Stimulated activated CD4-positive, alpha-beta T cell treated with anti-CD3 and anti-CD28 coated beads, Interleukin-4, amount 100 ng/mL, for 24 hours (primary cell): ENCODE measurements around the gene MISP.

ENCODE experiments used
- DNase-seq: peaks from one replicate; pipeline ENCODE4 v3.0.0-alpha.2; 2020

Gene MISP

DNA sequence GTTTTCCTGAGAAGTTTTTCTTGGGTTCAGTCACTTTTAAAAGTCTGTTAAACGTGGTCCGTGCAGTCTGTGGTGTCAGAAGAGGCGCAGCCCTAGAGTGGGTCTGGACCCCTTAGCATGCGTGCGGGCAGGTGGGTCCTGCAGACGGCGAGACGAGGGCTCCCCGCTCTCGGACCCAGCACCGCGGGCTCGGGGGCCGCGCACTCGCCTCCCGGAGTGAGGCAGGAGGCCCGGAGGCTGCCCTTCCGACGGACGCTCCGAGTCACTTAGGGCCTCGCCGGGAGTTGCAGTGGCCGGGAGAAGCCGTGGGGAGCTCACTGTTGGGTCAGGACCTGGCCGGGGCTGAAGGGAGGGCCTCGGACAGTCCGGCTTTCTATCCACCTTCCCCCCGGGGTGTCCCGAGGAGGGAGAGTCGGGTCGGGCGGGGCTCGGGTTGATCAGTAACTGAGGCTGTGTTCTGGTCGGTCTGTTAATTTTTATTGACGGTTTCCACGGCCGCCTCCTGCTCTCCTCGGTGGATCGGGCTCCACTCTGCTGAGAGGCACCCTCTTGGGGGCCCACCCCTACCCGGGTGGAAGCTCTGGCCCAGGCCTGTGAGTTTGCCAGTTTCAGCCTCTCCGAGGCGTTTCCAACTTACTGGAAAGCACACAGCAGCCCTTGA lies 47.6 kb downstream of the MISP start:
- peak; percentile 35 for DNase-seq

DNA sequence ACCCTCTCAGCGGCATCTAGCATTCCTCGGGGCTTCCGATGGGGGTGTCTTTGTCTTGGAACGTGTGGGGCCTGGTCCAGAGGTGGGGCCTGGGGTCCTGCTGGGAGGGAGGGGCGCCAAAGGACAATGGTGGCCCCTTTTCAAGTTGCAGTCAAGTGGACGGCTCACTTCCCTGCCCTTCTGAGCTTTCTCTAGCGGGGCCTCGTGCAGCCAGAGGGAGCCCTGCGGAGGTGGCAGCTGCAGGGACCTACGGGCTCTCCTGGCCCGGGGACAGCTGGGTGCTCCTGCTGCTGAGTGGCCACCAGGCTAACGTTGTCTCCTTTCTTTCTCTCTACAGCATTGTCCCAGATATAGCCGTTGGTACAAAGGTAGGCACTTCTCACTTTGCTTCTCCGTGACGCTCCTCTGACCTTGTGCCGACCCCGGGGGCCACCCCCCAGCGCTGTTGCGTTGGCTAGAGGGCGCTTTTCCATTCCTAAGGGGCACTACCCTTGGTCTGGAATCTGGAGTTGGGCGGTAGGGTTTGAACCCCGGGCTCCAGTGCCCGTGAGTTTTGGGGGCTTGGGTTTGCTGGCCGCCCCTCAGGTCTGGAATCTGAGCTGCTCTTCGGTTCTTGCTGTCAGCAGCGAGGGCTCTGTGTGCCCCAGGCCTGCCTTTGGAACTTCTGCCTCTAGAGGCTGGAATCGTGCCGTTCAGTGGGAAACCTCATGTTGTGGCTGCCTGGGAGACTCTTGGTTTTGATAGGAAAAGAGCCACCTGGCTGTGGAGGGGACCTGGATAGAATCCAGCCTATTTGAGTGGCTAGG lies 48.4 kb downstream of the MISP start:
- no peak for DNase-seq

DNA sequence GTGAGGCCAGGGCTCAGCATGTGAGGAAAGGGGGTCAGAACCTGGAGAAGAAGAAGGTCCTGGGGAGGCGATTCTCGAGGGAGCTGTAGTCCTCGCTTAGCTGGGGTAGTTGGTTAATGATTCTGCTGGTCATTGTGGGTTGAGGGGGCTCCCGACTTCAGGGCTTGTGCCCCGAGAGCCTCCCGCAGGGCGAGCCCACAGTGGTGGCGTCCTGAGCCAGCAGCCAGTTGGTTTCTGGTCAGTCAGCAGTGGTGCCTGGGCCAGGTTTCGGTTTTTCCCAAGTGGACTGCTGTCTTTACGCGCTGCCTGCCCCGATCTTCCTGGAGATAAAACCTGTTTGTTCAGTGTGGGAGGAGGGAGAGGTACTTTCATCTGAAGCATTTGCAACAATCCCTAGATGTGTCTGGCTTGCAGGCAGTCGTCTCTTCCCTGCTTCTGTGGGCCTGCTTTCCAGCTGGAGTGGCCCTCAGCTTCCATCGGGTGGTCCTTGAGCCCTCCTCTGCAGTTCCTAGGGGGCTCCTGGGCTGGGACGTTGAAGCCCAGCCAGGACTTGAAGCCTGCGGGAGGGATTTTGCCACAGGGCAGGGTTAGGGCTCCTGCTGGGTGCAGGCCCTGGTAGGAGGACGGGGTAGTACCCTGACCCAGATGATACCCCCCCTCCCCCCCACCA lies 49.6 kb downstream of the MISP start:
- DNase-seq: no peak

DNA sequence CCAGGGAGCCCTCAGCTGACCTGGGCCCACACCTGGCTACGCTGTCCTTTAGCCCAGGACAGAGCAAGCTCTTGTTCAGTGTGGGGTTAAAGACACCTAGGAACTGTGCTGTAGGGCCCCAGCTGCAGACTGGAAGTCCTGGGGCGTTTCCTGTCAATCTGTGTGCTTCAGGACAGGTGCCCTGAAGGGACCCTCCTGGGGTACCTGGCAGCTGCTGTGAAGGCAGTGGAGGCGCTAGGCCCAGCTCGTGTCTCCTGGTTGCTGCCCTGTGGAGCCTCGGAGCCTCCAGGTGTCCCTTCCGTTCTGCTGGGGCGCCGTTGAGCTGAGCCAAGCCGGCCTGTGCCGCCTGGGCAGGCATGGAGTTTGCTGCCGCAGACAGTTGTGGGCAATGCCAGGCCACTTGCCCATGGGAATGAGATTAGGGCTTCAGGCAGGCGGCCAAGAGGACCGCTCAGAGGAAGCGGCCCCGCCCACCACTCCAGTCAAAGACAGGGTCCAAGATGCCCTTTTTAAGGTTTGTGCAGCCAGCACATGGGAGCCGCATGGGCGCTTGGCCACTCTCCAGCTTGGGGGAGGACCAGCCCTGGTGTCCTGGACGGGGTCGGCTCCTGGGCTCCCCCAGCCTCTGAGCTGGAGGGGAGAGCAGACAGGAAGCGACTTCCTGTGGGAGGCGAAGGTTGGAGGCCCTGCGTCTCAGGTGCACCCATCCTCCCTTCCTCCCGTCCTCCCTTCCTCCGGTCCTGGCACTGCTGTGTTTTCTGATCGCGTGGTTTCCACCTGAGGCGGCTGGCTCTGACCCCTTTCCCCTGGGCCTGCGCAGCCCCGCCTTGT lies 50.3 kb downstream of the MISP start:
- DNase-seq: no peak

DNA sequence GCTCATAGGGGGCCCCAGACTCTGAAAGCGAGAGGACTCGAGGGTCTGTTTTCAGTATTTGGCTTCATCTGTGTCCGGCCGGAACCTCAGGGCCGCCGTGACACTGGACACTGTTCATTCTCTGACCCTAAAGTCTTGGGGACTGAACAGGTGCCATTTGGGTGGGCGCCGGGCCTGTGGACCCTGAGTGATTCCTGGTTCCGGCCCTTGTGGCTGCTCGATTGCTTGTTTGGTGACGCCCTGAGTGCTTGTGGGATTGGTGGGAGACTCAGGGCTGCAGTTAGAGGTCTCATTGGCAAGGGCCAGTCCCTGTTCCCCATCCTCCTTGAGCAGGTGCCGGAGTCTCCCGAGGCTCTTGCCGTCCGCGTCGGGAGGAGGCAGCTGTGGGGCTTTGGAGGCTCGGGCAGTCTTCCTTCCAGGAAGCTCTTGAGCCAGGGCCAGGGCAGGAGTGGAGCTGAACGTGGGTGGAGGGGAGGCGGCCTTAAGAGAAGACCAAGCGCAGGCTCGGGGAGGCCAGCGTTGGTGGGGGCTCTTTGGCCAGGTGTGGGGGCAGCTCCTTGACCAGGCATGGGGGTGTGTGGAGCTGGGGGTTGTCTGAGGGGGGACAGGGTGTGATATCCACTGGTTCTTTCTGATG lies 51.1 kb downstream of the MISP start:
- no peak for DNase-seq

- no peak for DNase-seq
These were observed 51.7 kb downstream of the MISP start for GRCh38 chr19:802498-803098.

- no peak for DNase-seq
These were observed 52.2 kb downstream of the MISP start for GRCh38 chr19:803099-803561.

DNA sequence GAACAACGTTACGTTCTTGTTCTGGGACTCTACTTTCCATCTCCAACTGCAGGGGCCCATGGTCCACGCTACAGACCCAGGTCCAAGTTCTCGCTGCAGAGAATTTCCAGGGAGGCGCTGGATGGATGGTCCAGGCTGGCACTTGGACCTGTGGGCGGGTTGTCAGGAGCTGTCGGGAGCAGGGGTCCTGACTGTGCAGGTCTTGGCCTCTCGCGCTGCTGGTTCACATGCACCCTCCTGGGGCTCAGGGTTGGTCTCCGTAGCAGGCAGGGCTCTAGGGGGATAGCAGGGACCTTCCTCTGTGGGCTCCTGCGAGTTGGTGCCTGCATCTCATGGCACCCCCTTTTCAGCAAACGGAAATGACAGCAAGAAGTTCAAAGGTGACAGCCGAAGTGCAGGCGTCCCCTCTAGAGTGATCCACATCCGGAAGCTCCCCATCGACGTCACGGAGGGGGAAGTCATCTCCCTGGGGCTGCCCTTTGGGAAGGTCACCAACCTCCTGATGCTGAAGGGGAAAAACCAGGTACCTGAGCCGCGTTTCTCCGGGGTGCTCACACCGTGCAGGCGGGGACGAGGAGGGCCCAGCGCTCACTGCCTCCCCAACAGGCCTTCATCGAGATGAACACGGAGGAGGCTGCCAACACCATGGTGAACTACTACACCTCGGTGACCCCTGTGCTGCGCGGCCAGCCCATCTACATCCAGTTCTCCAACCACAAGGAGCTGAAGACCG lies 52.9 kb downstream of the MISP start:
- no peak for DNase-seq

DNA sequence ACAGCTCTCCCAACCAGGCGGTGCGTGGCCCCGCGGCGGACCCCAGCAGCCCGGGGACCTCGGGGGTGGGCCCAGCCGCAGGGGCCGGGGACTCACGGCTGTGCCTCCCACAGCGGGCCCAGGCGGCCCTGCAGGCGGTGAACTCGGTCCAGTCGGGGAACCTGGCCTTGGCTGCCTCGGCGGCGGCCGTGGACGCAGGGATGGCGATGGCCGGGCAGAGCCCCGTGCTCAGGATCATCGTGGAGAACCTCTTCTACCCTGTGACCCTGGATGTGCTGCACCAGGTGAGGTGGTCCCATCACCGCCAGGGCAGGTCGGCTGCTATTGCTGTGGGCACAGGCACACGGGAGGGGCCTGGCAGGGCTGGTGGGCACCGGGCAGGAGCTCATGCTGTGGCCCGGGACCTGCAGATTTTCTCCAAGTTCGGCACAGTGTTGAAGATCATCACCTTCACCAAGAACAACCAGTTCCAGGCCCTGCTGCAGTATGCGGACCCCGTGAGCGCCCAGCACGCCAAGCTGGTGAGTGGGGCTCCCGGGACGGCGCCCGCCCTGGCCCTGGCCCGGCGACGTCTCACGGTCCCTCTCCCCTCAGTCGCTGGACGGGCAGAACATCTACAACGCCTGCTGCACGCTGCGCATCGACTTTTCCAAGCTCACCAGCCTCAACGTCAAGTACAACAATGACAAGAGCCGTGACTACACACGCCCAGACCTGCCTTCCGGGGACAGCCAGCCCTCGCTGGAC lies 53.7 kb downstream of the MISP start:
- DNase-seq: no peak

- no peak for DNase-seq
These were observed 54.2 kb downstream of the MISP start for GRCh38 chr19:805166-805551.

DNA sequence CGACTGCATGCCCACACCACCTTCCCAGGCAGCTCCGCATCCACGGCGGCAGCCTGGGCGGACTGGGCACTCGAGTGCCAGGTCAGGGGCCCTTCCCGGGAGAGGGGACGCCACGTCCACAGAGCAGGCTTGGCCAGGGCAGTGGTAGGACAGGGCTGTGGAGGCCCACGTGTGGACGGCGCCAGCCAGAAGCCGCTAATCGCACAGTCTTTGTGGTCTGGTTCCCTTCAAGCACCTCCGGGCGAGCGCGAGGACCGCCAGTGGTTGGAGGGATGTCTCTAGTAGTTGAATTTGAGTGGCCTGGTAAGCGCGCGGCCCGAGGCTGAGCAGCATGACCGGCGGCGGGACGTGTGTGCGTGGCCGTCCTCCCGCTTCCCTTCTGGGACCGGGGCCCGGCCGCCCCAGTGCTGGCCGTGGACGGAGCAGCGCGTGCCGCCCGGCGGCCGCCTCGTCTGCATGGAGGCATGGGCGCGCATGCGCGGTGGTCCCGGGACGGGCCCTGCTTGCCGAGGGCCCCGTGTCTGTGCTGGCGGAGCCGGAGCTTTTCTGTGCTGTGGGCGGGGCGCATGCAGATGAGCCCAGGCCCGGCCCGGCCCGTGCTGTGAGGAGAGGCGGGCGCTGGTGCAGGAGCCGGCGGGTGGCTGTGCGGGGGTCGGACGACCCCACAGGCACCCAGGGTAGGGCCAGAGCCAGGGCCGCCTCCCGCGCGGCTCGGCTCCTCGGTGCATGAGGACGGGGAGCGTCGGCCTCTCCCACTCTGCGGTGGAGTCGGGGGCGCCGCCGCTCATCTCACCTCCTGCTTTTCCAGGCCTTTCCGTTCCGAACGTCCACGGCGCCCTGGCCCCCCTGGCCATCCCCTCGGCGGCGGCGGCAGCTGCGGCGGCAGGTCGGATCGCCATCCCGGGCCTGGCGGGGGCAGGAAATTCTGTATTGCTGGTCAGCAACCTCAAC lies 55.0 kb downstream of the MISP start:
- DNase-seq: no peak

GRCh38 chr19:806815-807421 lies 56.0 kb downstream of the MISP start:
- DNase-seq: no peak

GRCh38 chr19:807627-808422 lies 56.9 kb downstream of the MISP start:
- DNase-seq: no peak

GRCh38 chr19:808423-808775 lies 57.5 kb downstream of the MISP start:
- DNase-seq: no peak

GRCh38 chr19:810077-810855 lies 59.4 kb downstream of the MISP start:
- DNase-seq: no peak

- DNase-seq: no peak
These were observed 60.1 kb downstream of the MISP start for GRCh38 chr19:810883-811489.

DNA sequence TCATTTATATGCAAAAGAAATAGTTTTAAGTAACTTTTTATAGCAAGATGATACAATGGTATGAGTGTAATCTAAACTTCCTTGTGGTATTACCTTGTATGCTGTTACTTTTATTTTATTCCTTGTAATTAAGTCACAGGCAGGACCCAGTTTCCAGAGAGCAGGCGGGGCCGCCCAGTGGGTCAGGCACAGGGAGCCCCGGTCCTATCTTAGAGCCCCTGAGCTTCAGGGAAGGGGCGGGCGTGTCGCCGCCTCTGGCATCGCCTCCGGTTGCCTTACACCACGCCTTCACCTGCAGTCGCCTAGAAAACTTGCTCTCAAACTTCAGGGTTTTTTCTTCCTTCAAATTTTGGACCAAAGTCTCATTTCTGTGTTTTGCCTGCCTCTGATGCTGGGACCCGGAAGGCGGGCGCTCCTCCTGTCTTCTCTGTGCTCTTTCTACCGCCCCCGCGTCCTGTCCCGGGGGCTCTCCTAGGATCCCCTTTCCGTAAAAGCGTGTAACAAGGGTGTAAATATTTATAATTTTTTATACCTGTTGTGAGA lies 60.7 kb downstream of the MISP start:
- DNase-seq: no peak
